GM21825 (cell line): ENCODE measurements around the gene CTSZ.
"Not testable (repeated sequence)": the region's sequence is repeated elsewhere in the genome, so short reads cannot be mapped to it uniquely, and the experiment has no call there.

Experiments used
- ATAC-seq: cut with Tn5 transposase; IDR thresholded peaks from one replicate; pipeline ENCODE4 v1.9.1; 2021; ENCODE audit warnings: mild to moderate bottlenecking, moderate library complexity; ENCODE audit not compliant: unreplicated experiment

CTSZ gene

GRCh38 chr20:59006864-59007664 is at the start of gene CTSZ:
Gene CTSZ, minus strand, starts transcription at chr20:59007254. Its CDS starts 126 bp downstream, at chr20:59007128.
- peak; percentile 21 for ATAC-seq

- ATAC-seq: no peak
Measured at GRCh38 chr20:59055302-59055701, 48.2 kb upstream of the CTSZ start.

DNA sequence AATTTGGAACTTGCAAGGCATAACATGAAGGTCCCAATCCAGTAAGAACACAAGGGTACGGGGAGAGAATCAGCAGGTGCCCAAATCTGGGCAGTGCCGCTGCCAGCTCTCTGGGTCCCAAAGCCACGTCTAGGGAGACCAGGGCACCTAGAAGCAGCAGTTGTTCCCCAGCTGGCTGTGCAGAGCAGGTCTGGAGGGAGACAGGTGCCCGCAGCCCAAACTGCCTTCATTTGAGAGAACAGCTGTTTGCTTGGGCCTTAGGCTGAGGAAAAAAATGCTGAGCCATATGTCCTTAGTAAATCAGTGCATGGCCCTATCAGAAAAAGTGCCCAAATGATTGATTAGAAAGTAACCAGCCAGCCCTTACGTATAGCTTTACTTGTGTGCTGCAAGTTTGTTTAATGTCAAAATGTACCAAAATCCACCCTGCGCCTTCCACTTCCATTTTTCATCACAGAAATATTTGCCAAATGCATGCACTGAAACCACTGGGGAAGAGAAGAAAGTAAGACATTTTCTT is 44.7 kb upstream of the CTSZ start:
- ATAC-seq: no peak

GRCh38 chr20:59050437-59050836 is 43.4 kb upstream of the CTSZ start:
- no peak for ATAC-seq

GRCh38 chr20:59048681-59049030 is 41.6 kb upstream of the CTSZ start:
- ATAC-seq: no peak

GRCh38 chr20:59047938-59048680 is 41.1 kb upstream of the CTSZ start:
- ATAC-seq: no peak

GRCh38 chr20:59046862-59047261 is 39.8 kb upstream of the CTSZ start:
- ATAC-seq: no peak

GRCh38 chr20:59044796-59045195 is 37.7 kb upstream of the CTSZ start:
- ATAC-seq: no peak

- no peak for ATAC-seq
Measured at GRCh38 chr20:59044295-59044694, 37.2 kb upstream of the CTSZ start.

- ATAC-seq: no peak
Measured at GRCh38 chr20:59043698-59044097, 36.6 kb upstream of the CTSZ start.

GRCh38 chr20:59042796-59043631 is 36.0 kb upstream of the CTSZ start:
- ATAC-seq: peak; percentile 86

DNA sequence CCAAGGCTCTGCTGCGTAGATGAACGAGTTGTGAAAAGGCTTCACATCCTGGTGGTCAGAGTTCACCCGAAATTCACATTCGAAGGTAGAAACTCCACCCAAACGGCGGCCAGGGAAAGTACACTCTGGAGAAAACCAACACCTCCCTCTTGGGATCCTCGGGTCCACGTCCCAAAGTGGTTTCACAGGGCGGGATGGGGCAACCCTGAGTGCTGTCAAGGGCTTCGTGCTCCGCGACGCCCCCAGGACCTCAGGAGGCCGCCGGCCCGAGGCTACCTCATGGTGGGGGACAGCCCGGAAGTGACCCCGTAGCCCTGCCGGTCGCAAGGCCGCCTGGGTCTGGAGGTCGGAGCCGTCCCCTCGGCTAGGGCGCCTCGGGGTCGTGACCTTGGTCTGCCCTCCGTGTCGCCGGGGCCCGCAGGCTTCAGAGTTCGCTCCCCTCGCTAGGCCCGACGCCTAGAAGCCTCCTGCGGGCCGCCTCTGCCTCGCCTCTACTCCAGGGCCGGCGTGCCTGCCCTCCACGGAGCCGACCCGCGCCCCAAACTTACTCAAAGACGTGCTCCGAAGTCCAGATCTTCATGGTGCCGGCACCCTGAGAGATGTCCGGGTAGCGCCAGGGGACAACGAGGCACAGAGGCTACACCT is 35.2 kb upstream of the CTSZ start, which contains the start of gene PRELID3B:
Gene PRELID3B, minus strand, starts transcription at position 636 of the 645 bp plus-strand sequence. Its CDS starts 56 bp downstream, at position 580.
- ATAC-seq: peak; percentile 31

DNA sequence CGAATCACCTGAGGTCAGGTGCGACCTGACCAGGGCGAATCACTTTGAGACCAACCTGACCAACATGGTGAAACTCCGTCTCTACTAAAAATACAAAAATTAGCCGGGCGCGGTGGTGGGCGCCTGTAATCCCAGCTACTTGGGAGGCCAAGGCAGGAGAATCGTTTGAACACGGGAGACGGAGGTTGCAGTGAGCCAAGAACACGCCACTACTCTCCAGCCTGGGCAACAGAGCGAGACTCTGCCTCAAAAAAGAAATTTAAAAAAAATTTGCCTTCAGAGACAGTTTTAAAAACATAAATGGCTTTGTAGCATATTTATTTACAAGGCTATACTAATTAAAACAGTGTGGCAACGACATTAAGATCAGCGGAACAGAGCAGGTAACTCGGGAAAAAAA is 34.4 kb upstream of the CTSZ start:
- not testable (repeated sequence) for ATAC-seq

GRCh38 chr20:59040667-59041066 is 33.6 kb upstream of the CTSZ start:
- no peak for ATAC-seq

DNA sequence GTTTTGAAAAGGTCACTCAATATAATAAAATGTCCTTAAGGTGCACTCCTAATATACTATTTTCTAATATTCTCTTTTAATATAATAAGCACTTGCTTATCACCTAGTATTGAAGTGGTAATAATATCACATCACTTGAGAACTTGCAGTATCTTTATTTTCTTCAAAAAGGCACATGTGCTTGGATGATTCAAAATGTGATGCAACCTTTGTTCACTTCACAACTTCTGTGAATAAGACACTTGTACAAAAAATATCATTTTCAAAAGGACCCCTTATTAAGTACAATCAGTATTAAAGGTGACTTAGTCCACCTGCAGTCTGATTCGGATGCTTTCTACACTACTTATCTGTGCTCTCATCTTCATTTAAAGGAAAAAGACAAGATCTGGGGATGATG is 32.2 kb upstream of the CTSZ start:
- ATAC-seq: no peak

- no peak for ATAC-seq
Measured at GRCh38 chr20:59037386-59037785, 30.3 kb upstream of the CTSZ start.

GRCh38 chr20:59035381-59035780 is 28.3 kb upstream of the CTSZ start:
- ATAC-seq: no peak

DNA sequence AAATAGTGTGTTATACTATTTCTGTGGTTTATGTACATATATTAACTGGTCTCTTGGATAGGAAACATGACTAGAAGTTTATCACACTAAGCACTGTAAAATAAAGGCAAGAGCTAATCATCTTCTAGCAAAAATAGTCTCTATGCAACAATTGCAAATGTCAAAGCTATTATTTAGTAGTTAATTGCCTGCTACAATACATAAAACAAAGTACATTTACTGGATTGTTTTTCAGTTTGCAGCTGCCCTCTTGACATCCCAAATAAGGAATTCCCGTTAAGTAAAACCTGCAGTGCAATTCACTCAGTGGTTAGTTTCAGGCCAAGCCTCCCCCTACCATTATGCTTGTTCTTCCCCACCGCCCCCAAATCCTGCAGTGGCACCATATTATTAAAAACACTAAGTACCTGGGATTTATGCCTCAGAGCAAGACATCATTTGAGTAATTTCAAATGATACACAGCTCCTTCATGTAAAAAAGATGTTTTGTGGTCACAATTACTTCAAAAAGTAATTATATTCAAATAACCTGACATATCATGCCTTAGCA is 26.6 kb upstream of the CTSZ start:
- no peak for ATAC-seq

DNA sequence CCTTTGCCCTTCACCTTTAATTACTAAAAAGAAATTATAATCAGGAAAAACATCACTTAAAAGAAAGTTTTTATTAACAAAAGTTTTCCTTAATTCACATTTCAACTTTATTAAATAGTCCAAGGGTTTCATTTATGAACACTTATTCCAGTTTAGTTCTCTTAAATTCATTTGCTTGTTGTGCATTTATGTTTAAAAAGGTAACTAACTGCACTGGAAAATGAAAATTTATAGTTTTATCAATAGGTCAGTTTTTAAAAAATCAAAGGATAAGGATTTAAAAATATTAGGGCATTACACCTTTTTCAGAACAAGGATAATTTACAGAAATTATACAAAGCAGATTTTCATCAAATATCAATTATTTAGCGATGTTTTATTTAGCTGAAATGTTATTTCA is 26.0 kb upstream of the CTSZ start:
- no peak for ATAC-seq

- no peak for ATAC-seq
Measured at GRCh38 chr20:59032713-59033059, 25.6 kb upstream of the CTSZ start.
